ENCODE measurements around the gene SIMC1.

GRCh38 chr5:176381423-176381822 is 143.2 kb downstream of the SIMC1 start:
- TF ChIP-seq CTCF (IDR thresholded peaks at IDR 0.05; ENCODE audit: insufficient read depth, low read depth, low read length): no peak
- TF ChIP-seq EZH2 (IDR thresholded peaks at IDR 0.05; ENCODE audit: insufficient read depth, low read length): no peak
